T-helper 2 cell treated with Interferon-gamma antibody and Interleukin-4, amounts not matched to agents 100 ng/mL and 5 ng/mL, for 36 hours (primary cell): Measurements from ENCODE around the gene SDK1. TPM values are rescaled to one million over a fixed set of nuclear protein-coding genes. Genes with fewer than 3 reads are reported as not detected.
"Not testable (repeated sequence)": the region's sequence is repeated elsewhere in the genome, so short reads cannot be mapped to it uniquely, and the experiment has no call there.

ENCODE experiments used
- intact Hi-C: fragments of 100-400 bp; cut with micrococcal nuclease; formaldehyde crosslinking; loops from one replicate; pipeline ENCODE4 v1.15.1; 2023
- total RNA-seq: library from RNA; stranded (reverse); gene quantifications from 2 replicates; pipeline ENCODE4 v1.2.3, GENCODE V29; 2022

The SDK1 gene
- total RNA-seq, 1 donor from 2014 or later, result 0.09 TPM

DNA sequence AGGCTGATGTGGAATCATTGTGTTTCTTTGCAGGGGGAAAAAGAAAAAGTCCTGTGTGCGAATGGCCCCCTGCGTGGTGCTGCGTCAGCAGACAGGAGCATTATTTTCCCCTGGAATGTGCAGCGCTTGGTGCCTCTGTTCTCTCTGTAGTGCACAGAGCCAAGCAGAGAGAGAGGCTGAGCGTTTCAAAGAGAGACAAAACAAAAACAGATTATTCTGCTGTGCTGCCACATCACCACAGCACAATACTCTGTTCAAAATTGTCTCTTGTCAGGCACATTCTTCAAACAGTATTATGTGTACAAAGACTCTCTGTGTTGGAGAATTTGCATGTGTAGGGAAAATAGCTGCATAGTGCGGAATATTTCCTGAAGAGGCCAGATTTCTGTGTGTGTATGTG, 609.0 kb downstream of the SDK1 start:
- intact Hi-C loops, result no loop called here

DNA sequence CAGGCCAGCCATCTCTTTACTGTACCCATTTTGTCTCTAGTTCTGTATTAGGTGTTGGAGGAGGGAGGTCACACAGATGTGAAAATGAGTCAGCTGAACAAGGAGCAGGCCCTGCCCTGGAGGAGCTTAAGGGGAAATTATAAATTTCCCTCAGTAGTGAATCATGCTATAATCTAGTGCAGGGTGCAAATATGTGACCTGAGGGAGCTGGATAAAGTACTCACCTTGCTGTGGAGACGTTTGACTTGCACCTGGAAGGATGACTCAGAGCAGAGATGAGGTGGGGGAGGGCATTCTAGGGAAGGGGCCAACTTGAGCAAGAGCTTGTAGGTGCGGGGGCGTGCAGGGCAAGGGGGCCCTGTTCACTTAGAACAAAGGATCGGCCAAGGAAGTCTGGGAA, 610.6 kb downstream of the SDK1 start:
- intact Hi-C loops, result no loop called here

DNA sequence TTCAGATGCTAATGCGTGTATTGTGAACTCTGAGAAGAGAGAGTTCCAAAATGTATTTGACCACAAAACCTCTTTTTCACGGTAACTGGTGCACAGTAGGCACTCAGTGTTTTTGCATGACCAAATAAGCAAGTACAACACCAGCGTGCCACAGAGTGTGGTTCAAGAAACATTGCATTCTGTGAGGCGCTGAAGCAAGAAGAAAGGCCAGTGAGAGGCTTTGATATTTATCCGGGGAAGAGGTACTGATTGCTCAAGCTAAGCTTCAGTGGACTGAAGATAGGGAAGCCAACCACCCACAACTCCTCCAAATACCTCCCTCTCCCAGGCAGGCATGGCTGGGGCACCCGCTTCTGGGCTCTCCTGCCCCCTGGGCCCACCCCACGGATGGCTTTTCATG, 611.2 kb downstream of the SDK1 start:
- intact Hi-C loops, result no loop called here

DNA sequence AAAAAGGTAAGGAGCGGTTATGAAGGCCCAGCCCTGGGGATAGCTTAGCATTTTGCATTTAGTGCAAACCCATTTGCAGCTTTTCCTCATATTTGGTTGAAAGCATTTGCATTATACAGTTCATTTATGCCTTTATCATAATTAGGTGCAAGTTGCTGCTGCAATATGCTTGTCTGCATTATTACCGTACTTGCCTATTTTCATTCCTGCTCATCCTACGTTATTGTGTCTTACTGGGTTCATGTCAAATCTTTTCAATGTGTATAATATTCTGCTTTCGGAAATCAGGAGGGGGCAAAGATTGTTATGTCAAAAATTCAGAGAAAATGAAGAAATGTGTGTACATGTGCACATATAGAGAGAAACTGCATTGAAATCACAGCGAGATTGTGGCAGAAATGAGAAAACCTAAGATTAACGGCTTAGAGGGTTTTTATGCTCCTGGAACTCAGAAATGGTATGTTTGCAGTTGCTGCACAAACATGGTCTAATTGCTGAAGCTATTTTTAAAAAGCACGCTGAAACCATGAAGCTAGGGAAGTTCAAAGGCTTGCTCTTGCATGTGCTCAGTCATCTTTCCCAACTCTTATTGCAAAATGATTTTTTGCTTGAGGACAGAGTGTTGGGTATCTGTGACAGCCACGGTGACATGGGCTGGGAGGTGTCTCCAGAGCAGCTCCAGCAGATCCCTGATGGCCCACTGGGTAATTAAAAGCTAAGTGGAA, 613.2 kb downstream of the SDK1 start:
- intact Hi-C loops, result no loop called here

DNA sequence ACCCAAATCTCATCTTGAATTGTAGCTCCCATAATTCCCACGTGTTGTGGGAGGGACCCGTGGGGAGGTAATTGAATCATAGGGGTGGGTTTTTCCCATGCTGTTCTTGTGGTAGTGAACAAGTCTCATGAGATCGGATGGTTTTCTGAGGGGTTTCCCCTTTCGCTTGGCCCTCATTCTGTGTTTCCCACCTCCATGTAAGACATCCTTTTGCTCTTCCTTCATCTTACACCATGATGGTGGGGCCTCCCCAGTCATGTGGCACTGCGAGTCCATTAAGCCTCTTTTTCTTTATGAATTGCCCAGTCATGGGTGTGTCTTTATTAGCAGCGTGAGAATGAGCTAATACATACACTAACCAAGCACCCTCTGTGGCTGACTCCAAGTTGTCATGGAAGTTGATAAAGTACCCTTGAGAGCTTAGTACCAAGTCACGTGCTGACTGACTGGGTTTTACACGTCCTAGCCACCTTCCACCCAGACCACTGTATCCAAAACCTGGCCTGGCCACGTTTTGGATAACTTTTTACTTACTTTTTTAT, 614.4 kb downstream of the SDK1 start:
- intact Hi-C loops, result no loop called here

DNA sequence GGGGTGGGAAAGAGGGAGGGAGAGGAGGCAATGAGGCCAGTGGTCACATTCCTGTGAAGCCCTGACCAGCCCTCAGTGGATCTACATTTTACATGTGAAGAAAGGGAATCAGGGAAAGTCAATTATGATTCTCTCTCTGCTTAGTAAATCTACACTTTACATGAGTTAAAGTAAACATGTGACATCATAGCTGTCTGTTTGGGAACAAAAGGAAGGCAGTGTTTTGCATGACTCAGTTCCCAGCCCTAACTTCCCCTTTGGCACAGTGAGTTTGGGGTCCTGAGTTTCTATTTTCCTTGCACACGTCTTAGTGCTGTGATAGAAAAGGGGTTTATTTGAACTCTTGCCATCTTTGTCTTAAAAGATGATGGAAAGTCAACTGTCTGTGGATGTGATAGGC, 615.1 kb downstream of the SDK1 start:
- intact Hi-C loops, result no loop called here

DNA sequence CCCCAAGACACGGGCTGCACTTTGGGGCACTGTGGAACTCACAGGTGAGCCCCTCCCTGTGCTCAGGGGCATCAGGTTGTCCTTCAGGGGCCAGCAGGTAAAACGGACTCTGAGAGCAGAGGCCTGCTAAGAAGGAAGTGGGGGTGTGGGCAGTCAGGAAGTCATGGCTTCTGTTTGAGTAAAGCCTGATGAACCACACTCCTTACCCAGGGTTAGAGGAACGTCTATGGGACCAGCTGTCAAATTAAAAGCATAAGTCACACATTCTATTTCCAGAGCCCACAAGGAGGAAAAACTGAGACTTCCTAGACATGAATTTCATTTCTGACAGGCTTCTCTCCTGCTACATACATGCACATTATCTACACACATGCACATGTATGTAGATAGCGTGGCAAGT, 616.4 kb downstream of the SDK1 start:
- intact Hi-C loops, result no loop called here

DNA sequence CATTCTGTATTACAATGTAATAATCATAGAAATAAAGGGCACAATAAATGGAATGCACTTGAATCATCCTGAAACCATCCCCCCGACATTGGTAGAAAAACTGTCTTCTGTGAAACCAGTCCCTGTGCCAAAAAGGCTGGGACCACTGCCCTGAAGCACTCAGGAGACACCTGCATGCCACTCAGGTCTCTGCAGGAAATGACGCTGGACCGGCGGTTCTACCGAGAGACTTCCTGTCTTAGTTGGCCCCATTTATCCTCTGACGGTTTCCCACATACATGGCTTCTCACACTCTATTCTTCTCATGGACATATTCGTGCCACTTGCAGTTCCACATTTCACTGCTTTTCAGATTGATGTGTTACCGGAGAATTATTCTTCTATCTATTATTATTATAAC, 617.5 kb downstream of the SDK1 start:
- intact Hi-C loops, result no loop called here

DNA sequence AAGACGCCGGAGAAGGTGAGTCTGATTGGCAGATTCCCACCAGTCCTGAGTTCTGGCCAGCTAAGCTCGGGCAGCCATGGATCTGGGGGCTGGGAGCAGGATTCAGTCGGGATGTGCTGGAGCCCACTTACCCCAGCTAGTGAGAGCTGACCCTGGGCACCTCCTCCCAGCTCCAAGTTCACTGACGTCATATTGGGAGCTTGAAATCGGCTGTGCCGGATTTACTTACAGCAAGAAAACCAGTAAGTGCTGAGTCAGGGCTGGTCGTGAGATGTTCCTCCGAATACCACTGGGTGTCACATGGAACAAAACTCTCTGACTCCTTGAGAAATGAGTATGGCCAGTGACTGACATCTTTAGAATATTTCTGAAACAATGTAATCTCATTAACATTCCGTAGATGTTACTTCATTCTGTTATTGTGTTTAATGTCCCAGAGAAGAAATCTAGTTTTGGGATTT, 621.2 kb downstream of the SDK1 start:
- intact Hi-C loops, result no loop called here

DNA sequence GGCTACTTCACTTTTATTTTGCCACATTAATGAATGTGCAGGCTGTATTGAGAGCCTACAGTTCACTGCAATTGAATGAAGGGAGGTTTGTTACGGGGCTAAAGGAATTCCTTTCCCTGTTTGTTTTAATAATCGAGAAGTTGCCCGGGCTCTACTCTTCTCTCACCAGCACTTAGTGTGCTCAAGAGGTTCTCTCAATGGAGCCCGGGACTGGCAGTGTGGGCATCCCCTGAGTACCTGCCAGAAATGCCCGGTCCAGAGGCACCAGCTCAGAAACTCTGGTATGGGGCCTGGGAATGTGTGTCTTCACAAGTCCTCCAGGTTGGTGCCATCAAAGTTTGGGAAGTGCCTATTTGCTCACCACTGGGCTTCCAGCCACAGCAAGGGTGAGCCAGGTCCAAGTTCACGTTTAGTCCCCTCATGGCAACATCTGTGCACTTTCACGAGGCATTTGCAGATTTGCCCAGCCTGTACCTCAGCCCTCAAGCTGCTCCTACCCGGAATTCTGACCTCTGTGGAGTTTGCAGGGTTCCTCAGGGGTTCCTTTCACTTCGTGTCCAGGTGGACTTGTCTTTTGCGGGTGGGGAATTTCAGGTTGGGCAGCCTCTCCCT, 622.4 kb downstream of the SDK1 start:
- intact Hi-C loops, result no loop called here

DNA sequence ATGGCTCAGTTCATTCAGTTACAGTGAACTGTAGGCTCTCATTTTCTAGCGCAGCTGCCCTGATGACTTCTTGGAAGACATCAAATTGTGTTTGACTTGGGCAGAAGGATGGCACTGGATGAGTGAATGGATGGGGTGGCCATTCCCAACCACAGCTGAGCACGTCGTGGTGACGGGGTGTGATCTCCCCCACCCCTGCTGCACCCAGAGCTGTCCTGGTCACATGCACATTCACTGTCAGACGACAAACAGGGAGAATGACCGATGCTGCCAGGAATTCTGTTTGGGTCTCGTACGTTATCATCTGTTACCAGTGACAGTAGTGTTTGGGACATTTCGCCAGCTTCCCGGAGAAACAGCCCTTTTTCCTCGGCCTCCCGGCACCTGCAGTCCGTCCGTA, 623.2 kb downstream of the SDK1 start:
- intact Hi-C loops, result no loop called here

DNA sequence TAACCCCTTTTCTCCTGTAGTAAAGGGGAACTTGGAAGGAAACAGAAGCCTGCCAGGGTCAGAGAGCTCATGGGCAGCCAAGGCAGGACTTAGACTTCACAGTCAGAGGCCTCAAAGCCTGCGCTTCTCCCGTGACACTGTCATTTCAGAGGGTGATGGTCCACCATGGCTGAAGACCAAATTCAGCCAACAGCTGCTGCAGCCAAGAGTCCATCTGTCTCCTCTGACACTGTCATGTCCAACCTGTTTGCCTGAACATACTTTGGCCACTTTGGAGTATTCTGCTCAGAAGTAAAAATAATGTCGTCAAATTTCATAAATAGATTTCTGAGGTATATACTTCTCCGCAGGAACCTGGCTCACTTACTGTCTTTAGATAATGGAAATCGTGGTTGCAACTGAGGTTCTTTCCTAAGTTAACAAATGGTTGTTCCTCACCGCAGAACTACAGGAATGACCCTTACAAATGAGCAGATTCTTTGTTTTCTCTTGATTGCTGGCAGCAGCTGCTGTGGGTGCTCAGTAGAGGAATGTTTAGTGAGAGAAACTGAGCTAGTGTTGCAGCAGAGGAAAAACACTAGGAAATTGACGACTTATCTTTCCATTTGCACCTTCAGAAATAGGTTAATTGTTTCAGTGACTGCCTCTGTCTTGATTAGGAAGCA, 626.5 kb downstream of the SDK1 start:
- intact Hi-C loops, result no loop called here

DNA sequence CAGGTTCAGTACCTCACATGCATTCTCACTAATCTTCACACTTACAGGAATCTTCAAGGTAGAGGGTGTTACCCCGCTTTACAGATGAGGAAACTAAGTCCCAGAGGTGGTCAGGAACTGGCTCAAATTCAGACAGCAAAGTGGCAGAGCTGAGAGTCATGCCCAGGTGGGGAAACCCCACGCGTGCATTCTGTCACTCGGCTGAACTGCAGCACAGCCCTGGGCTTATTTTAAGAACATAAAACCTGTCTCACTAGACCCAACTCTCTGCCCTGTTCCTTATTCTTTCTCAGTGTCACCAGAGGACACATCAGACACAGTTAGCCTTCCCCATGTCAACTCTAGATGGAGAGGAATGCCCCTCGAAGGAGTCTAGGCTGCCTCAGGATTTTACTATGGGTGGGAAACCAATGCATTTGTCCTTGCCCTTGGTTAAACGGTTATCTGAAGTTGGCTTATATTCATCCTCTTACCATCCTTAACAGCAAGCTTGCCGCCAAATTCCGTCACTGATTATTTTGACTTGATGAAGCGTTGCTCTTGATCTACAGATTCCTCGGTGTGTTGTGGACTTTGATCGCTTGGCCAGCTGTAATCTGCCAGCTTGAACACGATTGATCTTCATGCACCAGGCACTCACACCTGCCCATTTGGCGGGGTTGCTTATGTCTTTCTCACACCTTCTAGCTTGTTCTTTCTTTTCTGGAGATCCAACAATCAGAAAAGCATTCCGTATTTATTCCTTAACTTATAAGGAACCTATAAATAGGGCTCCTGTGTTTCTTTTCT, 627.9 kb downstream of the SDK1 start:
- intact Hi-C loops, result no loop called here

DNA sequence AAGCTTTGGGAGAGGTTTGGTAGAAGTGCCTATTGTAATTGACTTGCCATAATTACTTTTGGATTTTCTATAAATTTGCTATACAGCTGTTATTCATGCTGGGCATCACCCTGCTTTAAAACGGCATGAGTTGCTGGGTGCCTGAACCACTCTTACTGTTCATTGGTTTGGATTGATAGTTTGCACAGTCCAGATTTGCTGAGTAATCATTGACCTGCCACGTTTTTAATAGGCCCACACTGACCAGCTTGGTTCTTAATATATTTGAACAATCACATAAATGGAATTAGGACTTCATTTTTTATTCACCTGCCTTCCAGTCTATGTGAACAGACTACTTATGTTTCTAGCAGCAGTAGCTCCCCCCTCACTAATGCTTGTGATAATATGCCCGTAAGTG, 630.8 kb downstream of the SDK1 start:
- intact Hi-C loops, result no loop called here

DNA sequence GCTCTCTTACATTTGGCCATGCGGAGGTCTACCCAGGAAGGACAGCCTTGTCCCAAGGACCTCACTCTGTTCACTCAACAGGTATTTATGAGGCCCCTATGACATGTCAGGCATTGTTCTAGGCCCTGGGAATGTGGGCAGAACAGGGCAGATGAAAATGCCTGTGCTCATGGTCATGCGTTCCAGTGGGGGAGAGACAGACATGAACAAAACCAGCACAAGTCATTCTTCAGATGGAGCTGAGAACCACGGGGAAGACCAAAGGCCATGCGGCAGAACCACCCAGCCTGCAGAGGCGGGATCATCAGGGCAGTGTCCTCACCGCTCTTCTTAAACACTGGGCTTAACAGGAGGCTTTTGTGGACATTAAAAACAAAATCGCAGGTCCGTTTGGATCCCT, 636.1 kb downstream of the SDK1 start:
- intact Hi-C loops, result no loop called here

DNA sequence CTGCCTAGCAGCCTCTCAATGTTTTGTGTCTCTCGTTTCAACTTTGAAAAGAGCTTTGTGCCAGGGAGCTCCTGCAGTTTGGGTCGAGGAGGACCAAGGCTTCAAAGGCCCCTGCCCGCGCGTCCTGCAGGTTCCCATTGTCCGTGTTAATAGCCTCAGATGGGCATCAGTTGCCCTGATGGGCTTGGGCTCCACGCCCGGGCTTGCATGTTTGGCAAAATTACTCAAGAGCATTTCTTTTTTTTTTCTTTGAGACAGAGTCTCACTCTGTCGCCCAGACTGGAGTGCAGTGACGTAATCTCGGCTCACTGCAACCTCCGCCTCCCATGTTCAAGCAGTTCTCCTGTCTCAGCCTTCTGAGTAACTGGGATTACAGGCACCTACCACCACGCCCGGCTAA, 636.6 kb downstream of the SDK1 start:
- intact Hi-C loops, result no loop called here

DNA sequence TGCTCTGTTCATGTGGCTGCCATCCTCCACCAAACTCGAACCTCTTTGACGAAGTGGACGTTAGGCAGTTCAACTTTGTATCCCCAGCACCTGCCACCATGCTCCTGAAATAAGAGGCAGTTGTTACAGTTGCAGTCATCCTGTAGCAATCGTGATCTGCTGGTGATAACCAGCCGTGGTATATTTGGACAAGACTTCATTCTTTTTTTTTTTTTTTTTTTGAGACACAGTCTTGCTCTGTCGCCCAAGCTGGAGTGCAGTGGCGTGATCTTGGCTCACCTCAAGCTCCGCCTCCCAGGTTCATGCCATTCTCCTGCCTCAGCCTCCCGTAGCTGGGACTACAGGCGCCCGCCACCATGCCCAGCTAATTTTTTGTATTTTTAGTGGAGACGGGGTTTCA, 640.7 kb downstream of the SDK1 start:
- intact Hi-C loops, result not testable (repeated sequence)

DNA sequence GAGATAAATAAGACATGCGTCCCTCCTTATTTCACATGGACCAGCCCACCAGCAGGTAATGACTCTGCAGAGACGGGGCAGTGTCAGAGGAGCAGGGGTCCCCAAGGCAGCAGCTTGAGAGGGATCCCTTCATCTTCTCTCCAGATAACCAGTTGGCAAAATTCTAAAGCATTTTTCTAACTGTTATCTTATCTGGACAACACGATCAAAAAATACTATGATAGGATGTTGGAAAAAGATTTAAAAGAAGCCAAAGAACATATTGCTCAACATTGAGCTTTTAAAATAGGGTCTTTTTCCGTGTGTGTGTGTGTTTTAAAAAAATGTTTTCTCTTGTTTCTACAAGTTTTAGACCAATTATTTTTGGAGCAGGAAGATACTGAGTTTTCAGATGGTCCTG, 641.2 kb downstream of the SDK1 start:
- intact Hi-C loops, result no loop called here

DNA sequence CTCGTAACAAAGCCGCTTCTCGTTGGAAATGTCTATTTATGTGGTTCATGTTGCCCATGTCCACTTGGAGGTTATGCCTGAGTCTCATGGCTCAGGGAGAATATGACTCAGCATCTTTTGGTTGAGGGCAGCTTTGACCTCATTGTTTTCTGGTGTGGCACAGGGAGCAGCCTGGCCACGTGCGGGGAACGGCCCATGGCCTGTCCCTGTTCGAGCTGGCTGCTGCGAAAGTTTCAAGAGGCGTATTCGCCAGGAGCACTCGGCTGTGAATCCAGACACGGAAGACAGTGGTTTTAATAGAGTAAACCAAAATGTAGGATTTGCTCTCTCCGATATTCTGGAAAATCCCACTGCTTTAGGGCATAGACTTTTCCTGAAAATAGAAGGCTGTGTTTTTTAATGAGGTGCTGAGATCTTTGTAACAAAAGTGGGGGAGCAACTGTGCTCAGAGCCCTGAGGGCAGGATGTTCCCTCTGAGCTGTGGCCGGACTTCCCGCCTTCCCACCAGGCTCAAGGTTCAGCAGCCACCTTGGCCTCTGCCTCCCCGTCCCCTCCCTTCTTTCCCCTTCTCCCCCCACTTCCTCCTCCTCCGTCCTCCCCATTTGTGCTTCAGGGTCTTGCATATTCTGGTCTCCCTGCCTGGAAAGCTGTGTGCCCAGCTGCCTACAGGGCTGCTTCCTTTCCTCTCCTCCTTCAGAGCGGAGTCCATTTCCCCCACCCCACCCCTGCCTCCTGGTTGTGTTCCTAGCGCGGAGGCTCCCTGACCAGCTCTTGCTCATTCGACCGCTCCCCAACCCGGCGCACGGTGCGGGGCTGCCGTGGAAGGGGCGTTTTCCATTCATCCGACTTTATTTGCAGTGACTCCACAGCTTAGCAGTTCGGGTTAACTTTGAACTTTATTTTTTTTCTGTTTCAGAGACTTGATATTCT, 642.0 kb downstream of the SDK1 start:
- intact Hi-C loops, result no loop called here

DNA sequence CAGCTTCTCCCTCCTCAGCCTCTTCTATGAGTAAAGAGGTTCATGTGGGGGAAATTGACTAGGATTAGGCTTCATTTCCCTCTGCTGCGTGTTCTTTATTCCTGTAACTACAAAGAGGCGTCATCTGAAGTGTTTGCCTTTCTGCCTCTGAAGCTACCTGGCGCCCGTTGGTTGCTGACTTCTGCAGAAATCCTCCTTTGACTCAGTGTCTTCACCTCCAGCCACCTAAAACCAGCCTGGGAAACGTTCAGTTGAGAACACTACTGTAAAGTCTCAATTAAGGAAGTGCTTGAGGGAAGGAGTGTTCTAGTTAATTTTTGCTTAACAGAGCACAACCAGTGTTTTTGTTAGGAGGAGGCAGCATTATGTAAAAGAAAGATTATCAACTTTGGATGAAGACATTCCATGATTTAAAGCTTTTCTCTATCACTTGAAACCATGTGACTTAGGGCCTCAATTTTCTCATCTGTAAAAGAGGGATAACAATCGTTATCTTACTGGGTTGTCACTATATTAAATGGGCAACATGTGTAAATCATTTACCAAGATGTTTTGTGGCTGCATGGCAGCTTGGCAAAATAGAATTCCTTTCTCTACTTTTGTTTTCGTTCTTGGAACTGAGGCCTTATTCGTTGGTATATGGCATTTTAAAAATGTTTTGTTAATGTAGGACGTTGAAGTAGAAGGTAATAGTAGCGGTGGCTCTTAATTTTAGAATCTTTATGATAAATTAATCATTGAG, 642.9 kb downstream of the SDK1 start:
- intact Hi-C loops, result no loop called here
